Measurements from ENCODE around the gene MRPL1. TPM values are rescaled to one million over a fixed set of nuclear protein-coding genes. Genes with fewer than 3 reads are reported as not detected.

The MRPL1 gene
- total RNA-seq = 22.1 TPM

- DNase-seq (ENCODE audit: low spot score) = peak; percentile 94
These were observed at the start of gene MRPL1 for GRCh38 chr4:77862478-77863216. TSS of gene MRPL1 (plus strand) at chr4:77862830. CDS start at chr4:77862849, 19 bp downstream.

DNA sequence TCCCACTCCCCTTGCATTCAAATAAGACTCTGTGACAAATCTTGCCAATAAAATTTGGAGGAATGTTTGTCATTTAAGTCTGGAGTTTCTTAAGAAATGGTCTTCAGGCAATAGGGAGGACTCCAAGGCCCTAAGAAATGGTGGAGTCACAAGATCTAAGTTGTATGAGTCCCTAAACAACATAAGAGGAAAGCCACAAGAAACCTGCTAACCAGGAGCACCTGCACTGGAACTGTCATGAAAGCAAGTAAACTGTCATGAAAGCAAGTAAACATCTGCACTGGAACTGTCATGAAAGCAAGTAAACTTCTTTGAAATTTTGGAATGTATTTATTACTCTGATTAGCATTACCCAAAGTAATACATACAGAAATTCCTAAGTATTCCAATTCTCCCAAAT, 47.0 kb upstream of the MRPL1 start:
- no peak for DNase-seq (ENCODE audit: low spot score)

GRCh38 chr4:77816546-77816945, 46.1 kb upstream of the MRPL1 start:
- no peak for DNase-seq (ENCODE audit: low spot score)

GRCh38 chr4:77817304-77818072, 45.1 kb upstream of the MRPL1 start:
- peak; percentile 26 for DNase-seq (ENCODE audit: low spot score)

DNA sequence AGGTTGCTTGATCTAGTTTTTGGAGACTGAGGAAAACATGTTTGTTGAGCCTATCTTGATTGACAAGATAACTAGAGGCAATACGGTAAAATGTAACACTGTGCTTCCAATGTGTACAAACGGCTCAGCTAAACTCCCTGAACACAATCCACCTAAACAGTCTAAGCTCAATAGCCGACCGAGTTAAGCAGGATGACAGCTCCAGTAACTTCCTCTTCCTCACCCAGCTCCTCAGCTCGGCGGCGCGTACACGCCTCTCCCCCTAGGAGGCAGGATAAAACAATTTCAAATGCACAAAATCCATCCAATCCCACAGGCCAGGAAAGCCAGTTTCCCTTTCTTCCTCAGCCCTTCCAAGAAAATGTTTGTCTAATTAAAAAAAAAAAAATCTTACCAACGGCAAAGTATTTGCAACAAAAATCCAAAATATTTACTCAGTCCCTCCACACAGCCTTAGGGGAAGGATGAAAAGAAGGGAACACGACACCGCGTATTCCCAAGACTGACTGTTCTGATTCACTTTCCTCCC, 44.5 kb upstream of the MRPL1 start:
- DNase-seq (ENCODE audit: low spot score) = peak; percentile 76

GRCh38 chr4:77818602-77819403, 43.8 kb upstream of the MRPL1 start, which contains the start of gene CNOT6L:
TSS of gene CNOT6L (minus strand) at chr4:77819368. CDS start at chr4:77819308, 60 bp downstream.
- peak; percentile 75 for DNase-seq (ENCODE audit: low spot score)

GRCh38 chr4:77819404-77819842, 43.2 kb upstream of the MRPL1 start:
- peak; percentile 18 for DNase-seq (ENCODE audit: low spot score)

DNA sequence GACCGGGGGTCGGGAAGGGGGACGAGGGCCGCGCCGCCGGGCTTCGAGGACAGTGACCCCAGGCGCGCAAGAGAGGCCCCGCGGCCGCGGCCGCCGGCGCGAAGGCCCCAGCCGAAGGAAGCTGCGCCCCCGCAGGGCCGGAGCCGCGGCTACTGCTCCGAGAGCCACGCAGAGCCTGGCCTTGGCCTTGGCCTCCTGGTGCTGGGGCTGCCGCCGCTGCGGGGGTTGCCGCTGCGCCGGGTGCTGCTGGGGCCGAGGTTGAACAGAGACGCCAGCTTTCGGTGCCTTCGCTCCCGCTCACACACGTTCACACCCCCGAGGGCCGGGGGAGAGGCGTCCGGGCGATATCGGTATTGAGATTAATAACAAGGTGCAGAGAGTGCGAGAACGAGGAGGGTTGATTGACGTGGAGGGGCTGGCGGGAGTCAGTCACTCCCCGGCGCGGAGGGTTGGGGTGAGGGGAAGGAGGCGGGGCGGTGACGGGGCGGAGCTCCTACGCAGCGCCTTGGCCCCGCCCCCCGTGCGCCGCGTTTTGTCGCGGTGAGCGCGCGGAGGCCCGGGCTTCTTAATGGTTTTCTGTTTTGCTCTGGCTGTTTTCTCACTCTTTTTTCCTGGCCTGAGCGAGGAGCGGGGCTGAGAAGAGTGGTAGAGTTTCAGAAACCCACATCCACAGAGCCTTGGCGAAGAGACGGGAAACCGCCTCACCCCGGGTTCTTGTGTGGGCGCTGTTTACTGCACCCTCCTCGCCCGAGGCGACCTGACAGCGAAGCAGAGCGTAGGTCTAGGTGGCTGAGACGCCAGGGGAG, 42.6 kb upstream of the MRPL1 start:
- DNase-seq (ENCODE audit: low spot score) = peak; percentile 93

GRCh38 chr4:77820649-77821561, 41.7 kb upstream of the MRPL1 start:
- DNase-seq (ENCODE audit: low spot score) = no peak

- no peak for DNase-seq (ENCODE audit: low spot score)
These were observed 40.9 kb upstream of the MRPL1 start for GRCh38 chr4:77821775-77822174.

- DNase-seq (ENCODE audit: low spot score) = no peak
These were observed 36.4 kb upstream of the MRPL1 start for GRCh38 chr4:77826275-77826674.

- no peak for DNase-seq (ENCODE audit: low spot score)
These were observed 35.3 kb upstream of the MRPL1 start for GRCh38 chr4:77827343-77827742.

- no peak for DNase-seq (ENCODE audit: low spot score)
These were observed 29.4 kb upstream of the MRPL1 start for GRCh38 chr4:77833126-77833724.

GRCh38 chr4:77834403-77834802, 28.2 kb upstream of the MRPL1 start:
- DNase-seq (ENCODE audit: low spot score) = no peak

- DNase-seq (ENCODE audit: low spot score) = no peak
These were observed 19.0 kb upstream of the MRPL1 start for GRCh38 chr4:77843628-77844027.

DNA sequence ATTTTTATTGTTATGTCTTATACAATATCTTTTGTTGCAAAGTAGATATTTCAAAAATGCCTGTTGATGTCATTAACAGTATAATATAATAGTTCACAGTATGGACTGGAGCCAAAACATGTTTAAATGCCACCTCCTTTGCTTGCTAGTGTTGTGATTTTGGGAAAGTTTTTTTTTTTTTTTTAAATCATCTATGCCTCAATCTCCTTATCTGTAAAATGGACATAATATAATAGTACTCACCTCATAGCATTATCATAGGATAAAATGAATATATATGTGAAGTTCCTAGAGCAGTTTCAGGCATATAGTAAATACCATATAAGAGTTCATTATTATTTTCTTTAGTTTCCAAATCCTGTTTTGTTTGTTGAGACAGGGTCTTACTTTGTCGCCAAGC, 18.3 kb upstream of the MRPL1 start:
- no peak for DNase-seq (ENCODE audit: low spot score)

DNA sequence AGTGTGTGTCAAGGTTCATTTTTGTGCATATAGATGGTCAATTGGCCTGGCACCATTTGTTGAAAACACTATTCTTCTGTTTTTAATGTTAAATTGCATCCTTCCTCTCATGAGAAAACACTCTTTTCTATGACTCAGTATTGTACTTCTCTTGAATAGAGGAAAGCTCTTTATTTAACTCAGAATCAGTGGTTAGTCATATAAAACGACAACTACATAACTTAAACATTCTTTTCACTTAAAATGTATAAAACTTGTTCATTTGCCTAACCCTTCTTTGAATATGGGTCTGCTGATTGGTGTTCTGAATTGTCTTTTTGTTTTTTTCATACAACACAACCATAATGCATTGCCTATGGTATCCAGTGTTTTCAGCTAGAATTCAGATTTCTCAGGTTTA, 17.2 kb upstream of the MRPL1 start:
- DNase-seq (ENCODE audit: low spot score) = no peak

- DNase-seq (ENCODE audit: low spot score) = no peak
These were observed 16.7 kb upstream of the MRPL1 start for GRCh38 chr4:77845929-77846328.

DNA sequence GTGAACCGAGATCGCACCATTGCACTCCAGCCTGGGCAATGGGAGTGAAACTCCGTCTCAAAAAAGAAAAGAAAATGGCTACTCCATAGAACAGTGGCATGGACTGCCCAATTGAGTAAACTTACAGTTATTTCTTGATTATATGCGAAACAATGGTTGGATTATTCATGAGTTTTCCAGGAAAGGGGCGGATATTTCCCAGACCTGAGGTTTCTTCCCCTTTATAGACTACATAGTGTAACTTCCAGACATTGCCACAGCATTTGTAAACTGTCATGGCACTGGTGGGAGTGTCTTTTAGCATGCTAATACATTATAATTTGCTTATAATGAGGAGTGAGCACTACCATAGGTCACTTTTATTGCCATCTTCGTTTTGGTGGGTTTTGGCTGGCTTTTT, 14.1 kb upstream of the MRPL1 start:
- DNase-seq (ENCODE audit: low spot score) = no peak

Measured in mucosa of gallbladder (tissue), 1 donor.